GM12801 (cell line): ENCODE data around the gene RPS6KC1.

Experiments used
- CTCF ChIP-seq: IDR thresholded peaks from one replicate; pipeline ENCODE4 v1.5.1; 2011; ENCODE audit warnings: control low read depth; ENCODE audit not compliant: insufficient read length; ENCODE audit errors: extremely low read depth

Gene RPS6KC1

GRCh38 chr1:213051127-213051880, at the start of gene RPS6KC1:
Gene RPS6KC1 (plus strand): TSS chr1:213051241. CDS start chr1:213051405, 164 bp downstream.
- no peak for TF ChIP-seq CTCF

- no peak for TF ChIP-seq CTCF
Measured at GRCh38 chr1:213003256-213003655, 47.8 kb upstream of the RPS6KC1 start.

GRCh38 chr1:213008564-213008963, 42.5 kb upstream of the RPS6KC1 start:
- TF ChIP-seq CTCF = no peak

GRCh38 chr1:213014642-213015041, 36.4 kb upstream of the RPS6KC1 start:
- no peak for TF ChIP-seq CTCF

GRCh38 chr1:213015099-213016050, 35.7 kb upstream of the RPS6KC1 start, which contains the start of gene ANGEL2:
Gene ANGEL2 (minus strand): TSS chr1:213015867. CDS start chr1:213015671, 196 bp downstream.
- no peak for TF ChIP-seq CTCF

GRCh38 chr1:213017447-213018273, 33.4 kb upstream of the RPS6KC1 start:
- no peak for TF ChIP-seq CTCF

GRCh38 chr1:213019450-213019849, 31.6 kb upstream of the RPS6KC1 start:
- no peak for TF ChIP-seq CTCF
